Upper lobe of left lung (tissue), 6 donors: ENCODE results near the gene PRICKLE2. TPM values are rescaled to one million over a fixed set of nuclear protein-coding genes. Genes with fewer than 3 reads are reported as not detected.

Source experiments
- ATAC-seq, 2 donors: fragments of 200-7000 bp; cut with Tn5 transposase; one replicate each; pipeline ENCODE4 v1.9.1; 2022; ENCODE audit warnings: mild to moderate bottlenecking in 2 of 2, moderate library complexity in 2 of 2; ENCODE audit not compliant: low FRiP score in 2 of 2
- DNase-seq, 2 donors: peaks; one replicate each; pipeline ENCODE4 v3.0.0-alpha.2; 2019 to 2020
- H3K27ac ChIP-seq, 4 donors: fragments of 200-600 bp; sonication (generic); one replicate each; pipeline ENCODE4 v1.5.1; 2016 to 2019
- H3K27me3 ChIP-seq, 4 donors: fragments of 200-600 bp; sonication (generic); one replicate each; pipeline ENCODE4 v1.5.1; 2017 to 2019
- H3K36me3 ChIP-seq, 4 donors: fragments of 200-600 bp; sonication (generic); one replicate each; pipeline ENCODE4 v1.5.1; 2016 to 2019
- H3K4me1 ChIP-seq, 4 donors: fragments of 200-600 bp; sonication (generic); one replicate each; pipeline ENCODE4 v1.5.1; 2018 to 2019
- H3K4me3 ChIP-seq, 4 donors: fragments of 200-600 bp; sonication (generic); one replicate each; pipeline ENCODE4 v1.5.1; 2017 to 2019; ENCODE audit warnings: mild to moderate bottlenecking in 2 of 4, moderate library complexity in 1 of 4
- H3K9me3 ChIP-seq, 4 donors: fragments of 200-600 bp; sonication (generic); one replicate each; pipeline ENCODE4 v1.5.1; 2018 to 2019
- EP300 ChIP-seq, 4 donors: sonication (generic); formaldehyde crosslinking; IDR thresholded peaks; one replicate each; pipeline ENCODE4 v1.5.1; 2017; ENCODE audit warnings: antibody characterized with exemption in 4 of 4, control low read depth in 2 of 4
- POLR2A ChIP-seq, 4 donors: fragments of 450-650 bp; IDR thresholded peaks; one replicate each; pipeline ENCODE4 v1.5.1; 2016 to 2017; ENCODE audit warnings: antibody characterized with exemption in 4 of 4, mild to moderate bottlenecking in 2 of 4
- POLR2AphosphoS5 ChIP-seq, 2 donors: sonication (generic); formaldehyde crosslinking; IDR thresholded peaks; one replicate each; pipeline ENCODE4 v1.5.1; 2017; ENCODE audit warnings: antibody characterized with exemption in 2 of 2
- WGBS, 2 donors: methylation state at CpG; one replicate each; pipeline ENCODE4 v1.1.5; 2017 to 2018; 5-methylcytosine and 5-hydroxymethylcytosine counted together
- total RNA-seq, 6 donors: library from RNA; depleted of rRNA in 4 of 6; stranded (reverse); fragments of >200 nt in 4 of 6; gene quantifications; one replicate each; pipeline versions ENCODE4 v1.1.0 to v1.2.1, GENCODE V29; 2016 to 2021
- TF ChIP-seq, protein P1 (sequence below), 6 experiments: fragments of 450-650 bp in 4 of 6; fragments of 200-600 bp in 2 of 6; sonication (generic) in 2 of 6; IDR thresholded peaks; one replicate each; pipeline ENCODE4 v1.5.1; 2016 to 2019; ENCODE audit warnings: antibody characterized with exemption in 6 of 6
- donor health status: DM: no; HTN: no; CAD: no; lungs with moderate emphysema.
- donor health status: DM: no; HTN: yes; CAD: no; lungs with severe emphysema.

The PRICKLE2 gene
- total RNA-seq, 6 donors from 2014 or later = 28.3 to 68.9 (median 36.3) TPM

DNA sequence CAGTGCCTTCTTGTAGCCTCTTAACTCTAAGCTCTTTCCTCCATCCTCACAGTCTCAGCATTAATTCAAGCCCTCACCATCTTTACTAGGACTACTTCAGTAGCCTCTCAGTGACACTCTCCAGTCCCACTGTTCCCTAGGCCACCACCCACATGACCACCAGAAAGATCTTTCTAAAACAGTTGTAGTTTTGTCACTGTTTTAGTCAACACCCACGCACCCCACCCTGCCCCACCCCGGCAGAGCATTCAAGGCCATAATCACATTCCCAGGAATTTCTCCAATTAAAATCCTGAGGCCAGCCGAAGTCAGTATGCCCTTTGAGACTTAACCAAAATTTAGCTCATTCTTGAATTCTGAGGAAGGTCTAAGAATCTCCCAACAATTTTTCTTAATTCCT is 170.8 kb downstream of the PRICKLE2 start:
- 81 to 94% methylated on average over 3 of the region's 3 CpGs for WGBS, 2 donors
- H3K27me3 ChIP-seq = no peaks in the 10 kb centered on the region
- ATAC-seq = no peak
- no peak overlapping the region for H3K27ac ChIP-seq
- H3K36me3 ChIP-seq = no peaks in the 10 kb centered on the region
- no peaks in the 10 kb centered on the region for H3K9me3 ChIP-seq
- TF ChIP-seq POLR2AphosphoS5 (IDR thresholded peaks at IDR 0.05) (no peak), EP300 (IDR thresholded peaks at IDR 0.05) (no peak), POLR2A (IDR thresholded peaks at IDR 0.05) (no peak)
- TF ChIP-seq, protein P1, sequence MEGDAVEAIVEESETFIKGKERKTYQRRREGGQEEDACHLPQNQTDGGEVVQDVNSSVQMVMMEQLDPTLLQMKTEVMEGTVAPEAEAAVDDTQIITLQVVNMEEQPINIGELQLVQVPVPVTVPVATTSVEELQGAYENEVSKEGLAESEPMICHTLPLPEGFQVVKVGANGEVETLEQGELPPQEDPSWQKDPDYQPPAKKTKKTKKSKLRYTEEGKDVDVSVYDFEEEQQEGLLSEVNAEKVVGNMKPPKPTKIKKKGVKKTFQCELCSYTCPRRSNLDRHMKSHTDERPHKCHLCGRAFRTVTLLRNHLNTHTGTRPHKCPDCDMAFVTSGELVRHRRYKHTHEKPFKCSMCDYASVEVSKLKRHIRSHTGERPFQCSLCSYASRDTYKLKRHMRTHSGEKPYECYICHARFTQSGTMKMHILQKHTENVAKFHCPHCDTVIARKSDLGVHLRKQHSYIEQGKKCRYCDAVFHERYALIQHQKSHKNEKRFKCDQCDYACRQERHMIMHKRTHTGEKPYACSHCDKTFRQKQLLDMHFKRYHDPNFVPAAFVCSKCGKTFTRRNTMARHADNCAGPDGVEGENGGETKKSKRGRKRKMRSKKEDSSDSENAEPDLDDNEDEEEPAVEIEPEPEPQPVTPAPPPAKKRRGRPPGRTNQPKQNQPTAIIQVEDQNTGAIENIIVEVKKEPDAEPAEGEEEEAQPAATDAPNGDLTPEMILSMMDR (IDR thresholded peaks at IDR 0.05) = no peak
- no peak for DNase-seq
- peaks cover 0 to 8% (median 0%) of the 10 kb centered on the region in 4 donors for H3K4me1 ChIP-seq
- no peak overlapping the region for H3K4me3 ChIP-seq

DNA sequence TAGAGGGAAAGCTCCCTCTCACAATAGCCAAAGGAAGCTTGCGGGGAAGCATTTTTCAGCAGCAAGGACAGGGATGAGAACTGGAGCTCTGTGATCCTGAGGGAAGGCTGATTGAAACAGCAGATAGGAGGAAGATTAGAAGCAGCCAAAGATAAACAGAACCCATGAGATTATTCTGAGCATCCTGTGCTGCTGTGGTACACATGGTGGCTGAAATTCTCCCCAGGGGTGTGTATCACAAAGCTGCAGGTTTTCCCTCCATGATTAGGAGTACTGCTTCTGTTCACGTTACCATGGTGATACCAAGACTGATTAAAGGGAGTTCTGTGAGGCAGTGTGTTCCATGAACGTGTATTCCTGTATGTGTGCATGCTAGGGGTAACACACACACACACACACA is 171.7 kb downstream of the PRICKLE2 start:
- Histone ChIP-seq H3K9me3 (no peaks in the 10 kb centered on the region), H3K27me3 (no peaks in the 10 kb centered on the region), H3K36me3 (no peaks in the 10 kb centered on the region), H3K4me3 (no peak overlapping the region), H3K4me1 (peaks cover 0 to 8% (median 0%) of the 10 kb centered on the region in 4 donors), H3K27ac (no peak overlapping the region)
- WGBS, 2 donors = 43 to 64% methylated on average over 3 of the region's 3 CpGs
- ATAC-seq (no peak), DNase-seq (no peak)
- no peak for TF ChIP-seq POLR2A (IDR thresholded peaks at IDR 0.05)

DNA sequence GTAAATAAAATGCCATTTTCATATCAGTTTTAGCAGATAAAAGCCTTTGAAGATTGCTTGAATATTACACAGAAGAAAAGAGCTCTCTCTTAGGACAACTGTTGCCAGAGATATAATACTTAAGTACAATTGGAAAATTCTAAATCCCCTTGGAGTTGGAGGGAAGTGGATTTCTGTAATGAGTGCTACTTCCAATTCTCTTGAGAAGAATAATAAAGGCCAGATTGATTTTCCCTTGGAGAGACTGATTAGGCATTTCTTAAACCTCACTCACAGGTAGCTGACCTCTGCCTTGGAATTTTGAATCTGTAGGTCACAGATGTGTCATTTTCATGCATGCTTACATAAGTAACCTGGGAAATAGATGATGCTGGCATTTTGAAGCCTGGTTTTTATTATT is 172.1 kb downstream of the PRICKLE2 start:
- Histone ChIP-seq H3K27ac (no peak overlapping the region), H3K9me3 (no peaks in the 10 kb centered on the region), H3K4me3 (no peak overlapping the region), H3K4me1 (peaks cover 0 to 8% (median 0%) of the 10 kb centered on the region in 4 donors), H3K36me3 (no peaks in the 10 kb centered on the region), H3K27me3 (no peaks in the 10 kb centered on the region)
- ATAC-seq (no peak), DNase-seq (no peak)
- TF ChIP-seq POLR2AphosphoS5 (IDR thresholded peaks at IDR 0.05) (no peak), EP300 (IDR thresholded peaks at IDR 0.05) (no peak), POLR2A (IDR thresholded peaks at IDR 0.05) (no peak)
- TF ChIP-seq, protein P1 (IDR thresholded peaks at IDR 0.05) = no peak

DNA sequence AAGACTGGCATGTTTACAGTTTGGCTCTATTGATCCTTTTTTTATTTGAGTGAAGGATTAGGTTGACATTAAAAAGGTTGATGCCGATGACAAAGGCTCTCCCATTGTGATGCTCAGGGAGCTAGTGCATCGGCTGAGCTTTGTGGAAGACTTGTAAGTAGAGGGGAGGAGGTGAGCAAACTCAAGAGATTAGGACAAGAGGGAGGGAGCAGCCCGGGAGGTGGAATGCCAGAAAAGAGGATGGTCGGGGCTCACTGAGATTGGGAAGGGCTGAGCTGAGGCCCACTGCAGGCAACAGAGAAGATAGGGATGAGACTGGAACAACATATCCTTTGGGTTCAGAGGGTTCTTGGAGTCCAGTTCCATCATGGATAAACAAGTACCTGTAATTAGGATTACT is 175.4 kb downstream of the PRICKLE2 start:
- WGBS, 2 donors = 80% methylated on average over 4 of the region's 4 CpGs
- Histone ChIP-seq H3K9me3 (no peaks in the 10 kb centered on the region), H3K27ac (no peak overlapping the region), H3K27me3 (no peaks in the 10 kb centered on the region), H3K36me3 (no peaks in the 10 kb centered on the region), H3K4me3 (no peak overlapping the region), H3K4me1 (peaks cover 0 to 8% (median 4%) of the 10 kb centered on the region in 4 donors)
- DNase-seq (no peak), ATAC-seq (no peak)
- no peak for TF ChIP-seq POLR2AphosphoS5 (IDR thresholded peaks at IDR 0.05)

DNA sequence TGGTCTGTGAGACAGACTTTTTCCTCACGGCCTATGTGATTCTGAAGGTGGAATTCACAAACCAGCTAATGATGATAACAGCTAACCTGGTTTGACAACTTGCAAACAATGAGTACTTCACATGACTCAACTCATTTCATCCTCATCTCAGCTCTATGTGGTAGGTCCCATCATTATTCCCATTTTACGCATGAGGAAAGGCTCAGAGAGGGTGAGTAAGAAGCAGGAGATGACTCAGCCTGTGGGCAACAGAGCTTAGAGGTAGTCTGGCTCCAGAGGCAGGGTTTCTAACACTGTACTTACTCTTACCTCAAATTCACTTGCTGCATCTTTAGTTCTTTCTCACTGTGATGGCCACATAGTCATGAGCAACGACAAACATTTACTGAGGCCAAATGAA is 176.1 kb downstream of the PRICKLE2 start:
- Histone ChIP-seq H3K9me3 (no peaks in the 10 kb centered on the region), H3K4me1 (peaks cover 0 to 8% (median 4%) of the 10 kb centered on the region in 4 donors), H3K27me3 (no peaks in the 10 kb centered on the region), H3K27ac (no peak overlapping the region), H3K36me3 (no peaks in the 10 kb centered on the region), H3K4me3 (no peak overlapping the region)
- DNase-seq (no peak), ATAC-seq (no peak)
- WGBS, 2 donors = 81 to 83% methylated on average over 3 of the region's 3 CpGs
- TF ChIP-seq, protein P1 (IDR thresholded peaks at IDR 0.05) = no peak
- no peak for TF ChIP-seq POLR2AphosphoS5 (IDR thresholded peaks at IDR 0.05)

DNA sequence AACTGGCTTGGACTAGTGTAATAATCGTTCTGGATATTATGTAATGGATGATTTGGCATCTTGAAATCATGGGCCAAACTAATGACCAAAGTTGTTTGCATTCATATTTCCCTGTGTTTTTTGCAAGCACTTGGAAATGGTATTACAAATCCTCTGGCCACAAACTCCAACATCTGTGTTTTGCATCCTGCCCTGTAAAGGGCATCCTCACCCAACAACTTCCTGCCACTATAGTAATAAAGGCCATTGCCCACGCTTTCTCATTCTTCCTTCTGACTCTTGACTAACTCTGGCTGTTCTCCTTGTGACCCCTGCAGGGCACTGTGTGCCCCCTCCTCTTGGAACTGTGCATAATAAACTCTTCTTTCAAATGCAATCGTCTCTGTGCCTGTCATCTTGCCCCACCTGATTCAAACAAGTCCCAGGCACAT is 176.6 kb downstream of the PRICKLE2 start:
- Histone ChIP-seq H3K27me3 (no peaks in the 10 kb centered on the region), H3K4me1 (peaks cover 0 to 8% (median 1%) of the 10 kb centered on the region in 4 donors), H3K4me3 (no peak overlapping the region), H3K36me3 (no peaks in the 10 kb centered on the region), H3K27ac (no peak overlapping the region), H3K9me3 (no peaks in the 10 kb centered on the region)
- ATAC-seq (peak in 1 of 2 donors; percentile 8), DNase-seq (no peak)
- TF ChIP-seq, protein P1 (IDR thresholded peaks at IDR 0.05) = no peak
- TF ChIP-seq POLR2AphosphoS5 (IDR thresholded peaks at IDR 0.05) (no peak), EP300 (IDR thresholded peaks at IDR 0.05) (no peak), POLR2A (IDR thresholded peaks at IDR 0.05) (no peak)
- 27 to 37% methylated on average over 3 of the region's 3 CpGs for WGBS, 2 donors
